Midbrain (tissue), 1 donor: ENCODE results near the gene ADAMTS2.

Source experiments
- DNase-seq: peaks from one replicate; lab custom pipeline; 2025; lab: John Stamatoyannopoulos, UW

ADAMTS2 gene

DNA sequence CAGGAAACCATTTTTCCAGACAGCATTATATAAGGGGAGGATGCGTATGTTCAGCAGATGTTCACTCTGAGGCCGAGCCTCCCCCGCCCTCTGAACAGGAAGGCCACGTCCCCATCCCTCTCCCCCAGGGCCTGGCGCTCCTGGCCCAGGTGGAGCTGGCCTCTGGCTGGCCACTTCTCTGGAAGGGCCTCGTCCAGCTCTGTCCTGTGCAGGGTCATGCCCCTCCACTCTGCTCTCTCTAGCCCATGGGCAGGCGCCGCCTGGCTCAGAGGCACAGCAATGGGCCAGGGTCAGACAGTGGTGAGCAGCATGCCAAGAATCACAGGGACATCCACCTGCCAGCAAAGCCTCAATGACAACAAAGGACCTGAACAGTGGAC is 34.2 kb downstream of the ADAMTS2 start:
- no peak for DNase-seq

DNA sequence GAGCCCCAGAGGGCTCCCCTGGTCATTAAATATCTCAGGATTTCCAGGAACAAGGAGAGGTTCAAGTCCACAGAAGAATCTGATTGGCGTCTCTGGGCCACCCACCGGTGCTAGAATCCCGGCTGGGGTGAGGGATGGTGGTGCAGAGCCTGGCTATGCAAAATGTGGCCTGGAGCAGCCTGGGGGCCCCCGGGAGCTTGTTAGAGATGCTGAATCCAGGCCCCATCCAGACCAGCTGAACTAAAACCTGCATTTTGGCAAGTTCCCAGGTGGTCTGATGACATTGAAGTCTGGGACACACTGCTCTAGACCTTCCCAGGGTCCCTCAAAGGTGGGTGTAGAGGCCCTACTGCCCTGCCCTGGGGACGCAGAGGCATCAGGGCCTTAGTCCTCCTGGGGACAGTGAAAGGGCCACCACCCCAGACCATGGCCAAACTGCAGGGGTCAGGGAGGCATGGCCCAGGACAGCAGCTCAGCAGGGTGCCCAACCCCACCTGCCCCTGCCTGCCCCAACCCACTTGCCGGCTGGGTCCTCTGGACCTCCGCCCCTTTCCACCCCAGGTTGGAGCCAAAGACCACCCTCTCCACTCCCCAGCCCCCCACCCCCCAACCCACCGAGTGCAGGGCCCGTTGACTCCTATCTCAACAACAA is 34.7 kb downstream of the ADAMTS2 start:
- no peak for DNase-seq

DNA sequence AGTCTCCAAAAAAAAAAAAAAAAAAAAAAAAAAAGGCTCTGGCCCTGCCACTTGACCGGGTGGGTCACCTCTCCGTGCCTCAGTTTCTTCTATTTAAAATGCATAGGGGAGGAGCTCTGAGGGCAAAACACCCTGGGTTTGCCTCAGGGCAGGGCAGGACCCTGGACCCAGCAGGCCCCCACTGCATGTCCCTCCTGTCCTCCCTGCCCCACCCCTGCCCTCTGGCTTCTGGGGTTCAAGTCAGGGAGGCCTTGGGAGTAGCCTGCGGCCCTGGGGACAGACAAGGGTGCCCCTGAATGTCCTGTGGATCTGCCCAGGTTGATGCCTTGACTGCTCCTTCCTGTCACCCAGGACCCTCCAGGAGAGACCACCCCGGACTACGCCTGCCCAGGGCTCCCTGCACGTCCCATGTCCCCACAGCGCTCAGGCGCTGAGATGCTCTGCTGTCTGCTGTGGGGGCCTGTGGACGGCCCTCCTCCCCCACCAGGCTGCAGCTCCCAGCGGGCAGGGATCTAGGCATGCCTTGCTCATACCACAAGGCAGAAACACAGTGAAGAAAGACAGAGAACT is 35.4 kb downstream of the ADAMTS2 start:
- no peak for DNase-seq

DNA sequence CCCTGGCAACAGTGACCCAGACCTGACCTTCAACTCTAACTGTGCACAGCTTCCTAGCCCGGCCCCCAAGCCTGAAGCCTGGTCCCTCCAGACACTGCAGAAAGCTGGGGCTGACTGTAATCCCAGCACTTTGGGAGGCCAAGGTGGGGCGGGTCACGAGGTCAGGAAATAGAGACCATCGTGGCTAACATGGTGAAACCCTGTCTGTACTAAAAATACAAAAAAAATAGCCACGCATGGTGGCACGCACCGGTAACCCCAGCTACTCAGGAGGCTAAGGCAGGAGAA is 35.9 kb downstream of the ADAMTS2 start:
- no peak for DNase-seq

DNA sequence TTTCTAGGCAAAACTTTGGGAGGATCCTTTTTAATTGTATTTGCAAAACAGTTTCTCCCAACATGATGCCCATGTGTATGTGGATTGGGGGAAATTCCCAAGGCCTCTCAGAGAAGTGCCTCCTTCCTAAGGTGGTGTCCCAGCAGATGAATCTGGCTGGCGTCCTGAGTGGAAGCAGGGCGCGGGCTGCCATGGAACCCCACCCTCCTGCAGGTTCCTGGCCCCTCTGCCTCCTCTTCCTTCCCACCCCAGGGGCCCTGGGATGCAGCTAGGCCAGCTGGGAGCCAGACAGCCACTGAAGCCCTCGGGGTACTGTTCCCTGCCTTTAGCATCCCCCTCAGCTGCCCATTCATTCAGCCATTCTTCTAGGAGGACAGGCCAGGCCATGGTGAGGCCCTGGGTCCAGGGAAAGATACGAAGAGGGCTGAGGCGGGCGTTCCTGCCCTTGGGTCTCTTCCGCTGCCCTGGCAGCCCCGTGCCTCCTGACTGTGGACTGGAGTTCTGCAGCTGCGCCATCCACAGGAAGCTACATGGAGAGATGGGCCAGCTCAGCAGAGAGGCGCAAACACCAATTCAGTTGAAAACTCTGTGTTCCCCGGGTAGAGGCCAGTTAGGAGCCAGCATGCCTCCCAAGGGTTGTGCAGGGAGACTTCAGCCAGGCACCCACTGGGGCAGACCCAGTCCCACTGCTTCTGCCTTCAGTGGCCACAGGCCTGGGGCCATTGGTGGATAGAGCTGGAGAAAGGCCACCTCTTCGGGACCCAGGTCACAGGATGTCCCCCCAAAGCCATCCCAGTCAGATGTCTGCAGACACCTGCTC is 36.5 kb downstream of the ADAMTS2 start:
- no peak for DNase-seq

DNA sequence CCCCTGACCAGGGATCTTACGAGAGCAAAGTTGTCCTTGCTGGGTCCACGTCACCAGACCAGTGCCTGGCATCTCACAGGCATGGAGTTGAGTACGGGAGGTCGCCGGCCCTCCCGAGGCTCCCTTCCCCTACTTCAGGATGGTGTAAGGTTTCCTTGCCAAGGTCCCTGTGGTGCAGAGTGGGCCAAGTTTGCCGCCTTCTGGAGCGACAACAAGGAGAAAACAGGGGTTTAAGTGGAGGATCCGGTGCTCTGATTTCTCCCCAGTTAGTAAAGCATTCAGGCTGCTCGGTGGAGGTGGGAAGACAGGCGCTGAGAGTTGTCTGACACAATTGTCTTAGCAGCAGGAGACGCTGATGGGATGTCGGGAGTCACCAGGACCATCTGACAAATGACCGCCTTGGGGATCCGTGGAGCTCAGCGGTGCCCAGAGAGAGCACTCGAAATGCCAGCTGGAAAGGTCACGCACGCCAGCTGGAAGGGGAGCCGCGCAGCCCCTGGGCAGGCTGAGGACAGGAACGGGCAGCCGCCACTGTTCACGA is 37.3 kb downstream of the ADAMTS2 start:
- DNase-seq, result no peak

DNA sequence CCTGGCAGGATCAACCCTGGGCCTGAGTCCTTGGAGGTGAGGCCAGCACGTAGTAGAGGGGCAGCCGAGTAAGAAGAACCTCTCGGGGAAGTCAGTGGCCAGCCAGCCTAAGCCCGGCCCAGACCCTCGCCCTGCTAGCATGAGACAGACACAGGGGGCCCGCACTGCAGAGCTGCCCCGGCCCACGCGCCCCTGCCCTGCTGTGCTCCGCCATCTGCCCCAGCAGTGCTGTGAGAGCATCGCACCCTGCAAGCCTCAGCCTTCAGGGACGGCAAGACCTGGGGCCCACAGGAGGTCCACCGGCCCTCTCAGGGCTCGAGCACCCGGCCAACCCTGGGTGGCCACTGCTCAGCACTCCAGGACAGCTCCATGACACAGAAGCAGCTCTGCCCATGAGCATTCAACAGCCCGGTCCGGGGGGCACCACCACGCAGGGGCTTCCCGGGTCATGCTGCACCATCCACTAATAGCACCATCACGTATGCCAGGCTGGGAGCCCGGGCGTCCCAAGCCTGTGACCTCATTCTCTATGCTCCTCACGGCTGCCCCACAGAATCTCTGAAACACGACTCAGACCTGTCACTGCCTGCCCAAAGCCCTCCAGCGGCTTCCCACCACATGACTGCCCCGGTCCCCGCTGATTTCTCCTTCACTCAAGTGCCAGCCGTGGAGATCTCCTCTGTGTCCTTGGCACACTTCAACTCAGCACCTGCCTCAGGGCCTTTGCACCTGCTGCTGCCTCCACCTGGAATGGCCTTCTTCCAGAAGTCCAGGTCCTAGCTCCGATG is 38.1 kb downstream of the ADAMTS2 start:
- DNase-seq, result no peak

DNA sequence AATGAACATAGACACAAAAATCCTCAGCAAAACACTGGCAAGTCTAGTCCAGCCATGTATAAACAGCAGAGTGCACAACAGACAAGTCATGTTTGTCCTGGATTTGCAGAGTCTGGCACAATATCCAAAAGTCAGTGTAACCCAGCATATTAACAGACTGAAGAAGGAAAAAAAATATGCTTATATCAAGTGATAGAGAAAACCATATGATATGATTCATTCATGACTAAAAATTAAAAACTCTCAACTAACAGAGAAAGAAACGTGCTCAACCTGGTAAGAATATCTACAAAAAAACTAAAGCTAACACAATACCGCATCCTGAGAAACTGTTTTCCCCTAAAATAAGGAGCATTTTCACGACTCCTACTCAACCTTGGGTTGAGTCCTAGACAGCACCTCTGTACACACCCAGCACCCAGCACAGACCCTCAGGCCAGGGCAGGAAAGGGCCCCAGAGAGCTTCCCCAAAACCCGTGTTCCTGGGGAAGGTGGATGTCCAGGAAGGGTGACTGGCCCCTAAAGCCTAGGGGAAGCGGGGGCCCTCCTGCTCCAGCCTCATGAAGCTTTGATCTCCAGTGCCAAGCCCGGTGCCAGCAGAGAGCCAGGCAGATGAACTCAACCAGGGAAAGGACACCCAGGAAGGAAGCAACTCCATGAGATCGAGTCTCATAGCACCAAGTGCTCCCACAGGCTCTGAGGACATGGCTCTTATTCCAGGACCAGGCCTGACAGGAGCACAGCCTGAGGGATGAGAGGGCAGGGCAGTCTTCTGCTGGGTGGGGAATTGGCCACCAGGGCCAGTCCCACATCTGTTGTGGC is 38.9 kb downstream of the ADAMTS2 start:
- no peak for DNase-seq

DNA sequence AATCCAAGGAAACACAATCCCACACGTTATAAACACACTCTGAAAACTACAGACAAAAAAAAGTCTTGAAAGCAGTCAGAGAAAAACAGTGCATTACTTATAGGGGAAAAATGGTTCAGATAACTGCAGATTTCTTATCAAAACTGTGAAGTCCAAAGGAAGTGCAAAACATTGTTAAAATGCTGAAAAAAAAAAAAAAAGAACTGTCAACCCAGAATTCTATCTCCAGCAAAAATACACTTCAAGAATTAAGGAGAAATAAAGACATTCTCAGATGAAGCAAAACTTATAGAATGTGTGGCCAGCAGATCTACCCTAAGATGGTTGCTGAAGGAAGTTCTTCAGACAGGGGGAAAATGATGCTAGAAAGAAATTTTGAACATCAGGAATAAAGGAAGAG is 40.4 kb downstream of the ADAMTS2 start:
- DNase-seq, result no peak

DNA sequence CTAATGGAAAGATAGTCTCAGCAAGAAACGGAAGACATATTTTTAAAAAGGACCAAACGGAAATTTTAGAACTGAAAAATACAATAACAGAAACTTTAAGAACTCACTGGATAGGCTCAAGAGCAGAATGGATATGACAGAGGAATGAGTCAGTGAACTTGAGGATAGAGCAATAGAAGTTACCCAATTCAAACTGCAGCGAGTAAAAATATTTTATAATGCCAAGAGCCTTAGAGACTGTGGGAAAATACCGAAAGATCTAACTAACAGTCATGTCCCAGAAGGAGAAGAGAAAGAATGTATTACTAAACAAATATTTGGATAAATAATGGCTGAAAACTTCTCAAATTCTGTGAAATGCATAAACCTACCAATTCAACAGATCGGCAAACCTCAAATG is 40.8 kb downstream of the ADAMTS2 start:
- no peak for DNase-seq

DNA sequence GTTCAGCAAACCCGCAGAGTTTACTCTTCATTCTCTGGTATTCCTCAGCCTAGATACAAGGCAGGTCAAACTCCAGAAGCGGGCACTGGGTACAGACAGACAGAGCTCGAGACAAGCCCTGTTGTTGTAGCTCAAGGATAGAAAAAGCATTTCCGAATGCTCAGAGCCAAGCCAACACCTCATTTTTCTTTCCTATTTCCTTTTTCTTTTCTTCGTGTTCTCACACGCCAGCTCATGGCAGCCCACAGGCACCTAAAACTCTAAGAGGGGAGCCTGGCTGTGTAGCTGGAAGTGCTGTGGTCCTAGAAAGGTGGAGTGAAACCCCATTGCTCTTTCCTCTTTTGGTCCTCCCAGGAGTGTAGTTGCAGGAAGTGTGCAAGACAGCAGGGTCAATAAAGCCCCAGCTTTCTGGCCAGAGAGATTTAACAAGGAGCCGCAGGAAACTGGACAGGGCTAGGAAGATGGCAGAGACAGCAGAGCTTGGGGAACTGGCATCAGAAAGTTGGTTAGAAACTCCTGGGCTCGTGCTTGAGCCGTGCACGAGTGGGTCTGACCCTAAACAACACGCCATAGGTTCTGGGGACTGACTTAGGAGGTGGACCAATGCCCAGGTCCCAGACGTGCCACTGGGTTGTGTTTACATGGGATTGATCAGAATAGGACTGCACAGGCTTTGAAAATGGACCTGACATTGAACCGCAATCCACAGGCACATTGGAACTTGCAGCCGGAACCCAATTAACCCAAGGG is 41.6 kb downstream of the ADAMTS2 start:
- DNase-seq, result no peak

DNA sequence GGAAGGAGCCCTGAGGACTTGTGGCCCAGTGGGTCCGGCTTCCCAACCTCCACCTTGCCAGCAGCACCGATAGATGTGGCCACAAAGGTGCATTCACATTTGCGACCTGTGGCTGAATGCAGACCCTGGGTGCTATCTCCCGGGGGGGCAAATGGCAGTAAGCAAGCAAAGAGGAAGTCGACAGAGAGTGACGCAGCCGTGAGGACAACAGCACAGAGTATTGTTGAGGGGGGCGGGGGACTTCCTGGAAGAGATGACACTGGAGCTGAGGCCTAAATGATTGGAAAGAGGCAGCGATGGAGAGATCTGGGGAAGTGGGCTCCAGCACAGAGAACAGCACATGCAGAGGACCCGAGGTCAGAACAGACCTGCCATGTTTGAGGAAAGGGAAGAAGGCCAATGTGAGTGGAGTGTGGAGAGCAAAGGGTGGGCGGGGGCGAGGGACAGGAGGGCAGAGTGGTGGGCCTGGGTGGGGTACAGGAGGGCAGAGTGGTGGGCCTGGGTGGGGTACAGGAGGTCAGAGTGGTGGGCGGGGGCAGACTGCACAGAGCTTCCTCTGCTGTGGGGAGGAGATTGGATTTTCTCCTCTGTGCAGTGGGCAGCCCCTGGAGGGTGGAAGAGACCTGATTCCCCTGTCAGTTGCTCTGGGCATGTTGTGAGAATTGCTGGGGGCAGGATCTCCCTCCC is 42.6 kb downstream of the ADAMTS2 start:
- DNase-seq, result no peak

DNA sequence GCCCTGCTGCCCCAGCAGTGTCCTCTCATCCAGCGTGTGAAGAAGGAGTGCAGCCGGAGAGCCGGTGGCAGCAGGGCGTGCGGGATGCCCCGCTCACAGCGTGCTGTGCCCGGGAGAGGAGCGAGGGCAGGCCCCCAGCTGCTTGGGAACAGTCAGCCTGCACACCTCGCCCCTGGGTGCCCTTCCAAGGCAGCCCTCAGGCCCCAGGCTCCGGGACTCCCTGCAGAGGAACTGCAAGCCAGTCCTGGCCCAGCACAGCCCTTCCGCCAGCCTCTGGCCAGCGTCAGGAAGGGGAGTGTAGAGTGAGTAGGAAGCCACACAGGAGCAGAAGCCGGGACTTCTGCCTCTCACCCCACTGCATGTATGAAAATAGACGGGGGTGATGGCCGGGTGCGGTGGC is 43.5 kb downstream of the ADAMTS2 start:
- no peak for DNase-seq

DNA sequence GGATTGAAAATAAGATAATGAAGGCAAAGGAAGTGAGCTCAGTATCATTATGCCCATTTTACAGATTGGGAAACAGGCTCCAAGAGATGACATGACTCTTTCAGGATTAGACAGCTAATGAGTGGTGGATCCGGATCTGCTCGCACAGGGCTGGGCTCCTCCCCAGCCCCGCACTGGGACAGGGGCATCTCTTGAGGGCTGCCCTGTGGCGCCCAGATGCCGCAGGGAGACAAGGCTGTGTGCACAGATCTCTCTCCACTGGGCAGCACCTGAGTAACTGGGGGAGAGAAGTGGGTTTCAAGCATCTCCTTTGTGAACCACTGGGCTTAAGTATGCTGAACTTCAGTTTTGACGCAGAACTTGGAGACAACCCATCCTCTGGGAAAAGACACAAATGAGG is 43.9 kb downstream of the ADAMTS2 start:
- DNase-seq, result no peak

DNA sequence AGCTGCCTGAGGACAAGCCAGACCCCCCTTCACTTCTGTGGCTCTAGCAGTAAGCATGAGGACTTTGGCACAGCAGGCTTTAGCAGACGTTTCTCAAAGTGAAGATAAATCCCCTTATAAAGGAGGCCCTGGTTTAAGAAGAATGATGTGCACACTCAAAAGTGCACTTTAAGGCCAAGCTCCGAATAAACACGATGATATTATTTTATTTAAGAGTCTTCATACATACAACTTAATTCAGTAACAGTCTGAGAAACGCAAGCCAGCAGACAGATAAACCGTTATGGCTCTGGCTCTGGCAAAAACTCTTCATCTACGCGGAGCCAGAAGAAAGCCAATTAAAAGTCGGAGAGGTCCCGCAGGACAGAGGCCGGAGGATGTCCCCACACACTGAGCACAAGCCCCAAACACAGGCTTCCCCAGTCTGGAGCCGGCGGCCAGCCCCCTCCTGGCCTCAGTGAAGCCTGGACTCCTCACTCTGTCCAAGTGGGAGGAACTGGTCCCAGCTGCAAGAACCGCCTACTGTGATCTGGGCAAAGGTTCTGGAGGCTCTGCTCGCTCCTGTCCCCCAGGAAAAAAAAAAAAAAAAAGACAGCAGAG is 44.6 kb downstream of the ADAMTS2 start:
- no peak for DNase-seq

DNA sequence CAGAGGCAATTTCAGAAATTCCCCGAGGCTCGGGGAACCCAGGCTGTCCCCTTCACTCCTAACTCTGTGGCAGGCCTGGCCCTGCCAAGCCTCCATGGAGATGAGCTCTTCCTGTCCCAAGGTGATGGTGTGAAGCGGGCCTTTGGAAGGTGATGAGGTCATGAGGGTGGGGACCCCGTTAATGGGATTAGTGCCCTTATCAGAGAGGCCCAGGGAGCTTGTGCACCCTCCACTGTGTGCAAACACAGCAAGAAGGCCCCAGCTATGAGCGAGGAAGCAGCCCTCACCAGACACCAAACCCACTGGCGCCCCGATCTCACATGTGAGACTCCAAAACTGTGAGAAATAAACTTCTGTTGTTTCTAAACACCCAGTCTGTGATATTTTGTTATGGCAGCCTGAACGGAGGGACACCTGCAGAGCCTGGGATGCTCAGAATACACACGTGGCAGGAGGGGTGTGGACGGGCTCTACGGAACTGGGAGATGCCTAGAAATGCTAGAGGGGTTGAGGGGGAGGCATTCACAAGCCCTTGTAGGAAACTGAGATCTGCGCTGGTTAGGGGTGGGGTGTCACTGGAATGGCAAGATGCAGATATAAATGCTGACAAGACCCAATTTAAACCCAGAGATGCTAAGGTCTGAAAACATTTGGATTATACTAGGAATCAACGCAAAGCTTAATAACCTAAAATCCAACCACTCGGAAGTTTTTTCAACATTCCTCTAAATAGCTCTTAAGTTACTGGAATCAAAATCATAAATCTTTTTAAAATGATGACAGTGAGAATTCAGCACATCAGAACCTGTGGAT is 46.9 kb downstream of the ADAMTS2 start:
- no peak for DNase-seq

DNA sequence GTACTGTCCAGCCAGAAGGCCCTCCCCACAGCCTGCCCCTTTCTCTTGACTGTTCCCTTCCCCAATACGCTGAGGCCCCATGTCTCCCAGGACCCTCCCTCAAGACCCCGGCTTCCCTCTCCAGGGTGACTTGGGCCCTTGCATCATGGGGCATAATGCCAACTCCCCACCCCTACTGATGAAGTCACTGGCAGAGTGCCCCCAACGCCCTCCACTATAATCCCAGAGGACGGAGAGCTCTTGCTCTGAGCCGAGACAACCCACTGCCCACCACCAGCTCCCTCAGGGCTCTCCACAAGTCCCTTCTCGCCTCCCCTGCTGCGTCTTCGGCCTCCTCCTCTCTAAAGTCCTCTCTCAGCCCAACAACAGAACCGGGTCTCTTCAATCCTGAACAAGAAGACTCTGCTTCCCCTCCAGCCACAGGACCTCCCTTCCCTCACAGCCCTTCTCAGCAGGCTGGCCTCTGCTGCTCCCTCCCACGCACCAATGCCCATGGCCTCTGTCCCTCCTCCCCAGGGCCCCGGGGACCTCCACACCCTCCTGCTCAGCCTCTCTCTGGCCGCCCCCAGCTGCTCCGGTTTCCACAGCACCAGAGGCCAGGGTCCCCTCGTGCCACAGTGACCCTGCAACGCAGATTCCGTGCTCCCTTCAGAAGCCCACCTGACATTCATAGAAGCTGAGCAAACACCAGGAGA is 47.6 kb downstream of the ADAMTS2 start:
- DNase-seq, result no peak

DNA sequence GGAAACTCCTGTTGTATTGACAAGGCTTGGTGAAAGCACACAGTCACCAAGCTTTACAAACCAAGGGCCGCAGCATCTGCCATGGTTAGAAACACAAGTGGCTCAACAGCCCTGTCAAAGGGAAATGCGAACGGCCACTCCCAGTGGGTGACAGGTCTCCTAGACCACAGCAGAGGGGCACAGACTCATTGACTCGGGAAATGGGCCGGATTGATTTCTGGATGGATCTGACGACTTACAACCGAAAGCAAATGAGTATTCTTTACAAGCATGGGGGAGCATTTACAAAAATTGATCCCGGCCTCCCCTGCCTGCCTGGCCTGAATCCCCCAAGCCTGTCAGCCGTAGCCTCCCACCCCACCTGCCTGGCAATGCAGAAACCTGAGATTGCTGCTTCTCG is 48.2 kb downstream of the ADAMTS2 start:
- DNase-seq, result no peak
